Activated CD8-positive, alpha-beta memory T cell treated with anti-CD3 and anti-CD28 coated beads, Interleukin-2, amount 50 U/mL, for 48 hours (primary cell): ENCODE results near the gene ZNF474.
"Not testable (repeated sequence)": the region's sequence is repeated elsewhere in the genome, so short reads cannot be mapped to it uniquely, and the experiment has no call there.

Experiments
- DNase-seq: peaks from one replicate; pipeline ENCODE4 v3.0.0-alpha.2; 2020

The ZNF474 gene

DNA sequence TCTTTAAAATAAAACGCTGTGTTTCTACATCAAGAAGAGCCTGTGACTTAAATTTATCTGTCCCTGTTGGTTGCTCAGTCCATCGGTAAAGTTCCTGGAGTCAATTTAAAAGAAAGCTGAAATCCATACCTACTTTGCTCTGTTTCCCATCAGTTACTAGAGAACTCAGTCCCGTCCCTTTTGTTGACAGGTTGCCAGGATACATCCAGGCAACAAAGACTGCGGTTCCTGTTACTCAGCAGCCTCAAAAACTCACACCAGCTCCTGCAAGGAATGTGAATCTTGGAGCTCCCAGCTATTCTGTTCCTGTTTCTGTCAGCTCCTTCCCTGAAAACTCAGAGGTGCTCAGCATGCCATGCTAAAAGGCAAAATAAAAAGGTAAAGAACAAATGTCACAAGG is at the start of gene ZNF474:
ZNF474 (plus strand) TSS at position 241 of the 400 bp plus-strand sequence. CDS start 22,445 bp downstream, outside the sequence.
- no peak for DNase-seq

DNA sequence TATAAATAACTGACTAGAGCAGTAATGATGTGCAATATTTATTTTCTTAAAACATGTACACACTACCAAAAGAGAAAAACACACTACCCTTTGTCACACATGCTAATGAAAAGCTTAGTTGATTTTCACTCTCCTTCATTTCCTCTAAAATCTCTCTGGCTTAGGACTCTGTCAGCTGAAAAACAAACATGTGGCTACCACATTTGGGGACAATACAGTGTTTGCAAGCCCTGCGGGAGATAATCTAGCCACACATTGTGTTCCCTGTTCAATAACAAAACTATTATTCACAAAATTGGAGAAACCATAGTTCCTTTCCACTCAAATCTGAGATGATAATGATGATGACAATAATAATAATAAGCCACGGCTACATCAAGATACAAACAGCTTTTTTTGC is 47.8 kb upstream of the ZNF474 start:
- DNase-seq, result no peak

DNA sequence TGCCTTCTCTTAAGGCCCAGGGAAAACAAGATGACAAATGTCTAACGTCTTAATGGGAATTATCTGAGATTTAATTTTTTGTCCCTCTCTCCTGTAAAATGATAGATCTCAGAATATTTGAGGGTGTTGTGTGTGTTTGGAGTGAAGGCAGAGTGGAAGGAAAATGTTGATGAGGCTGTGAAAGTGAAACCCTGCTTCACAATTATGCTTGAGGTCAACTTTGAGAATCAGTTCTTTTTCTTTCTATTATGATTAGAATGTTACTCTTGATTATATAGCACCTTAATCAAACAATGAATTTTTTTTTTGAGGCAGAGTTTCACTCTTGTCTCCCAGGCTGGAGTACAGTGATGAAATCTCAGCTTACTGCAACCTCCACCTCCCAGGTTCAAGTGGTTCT is 45.8 kb upstream of the ZNF474 start:
- no peak for DNase-seq

DNA sequence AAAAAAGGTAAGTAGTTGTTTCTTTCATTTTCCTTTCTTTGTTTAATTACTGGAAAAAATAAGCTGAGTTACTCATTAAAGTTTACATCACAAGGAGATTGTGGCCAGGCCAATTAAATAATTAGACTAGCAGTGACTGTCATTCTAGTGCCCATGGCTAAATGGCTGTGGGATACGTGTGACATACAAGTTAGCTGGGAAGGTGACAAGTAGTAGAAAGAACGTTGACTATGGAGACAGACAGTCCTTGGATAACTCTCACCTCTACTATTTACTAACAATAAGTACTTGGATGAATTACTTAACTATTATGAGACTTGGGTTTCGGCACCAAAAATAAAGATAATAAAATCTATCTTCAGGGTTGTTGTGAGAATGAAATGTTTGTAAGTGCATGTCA is 44.3 kb upstream of the ZNF474 start:
- DNase-seq, result no peak

DNA sequence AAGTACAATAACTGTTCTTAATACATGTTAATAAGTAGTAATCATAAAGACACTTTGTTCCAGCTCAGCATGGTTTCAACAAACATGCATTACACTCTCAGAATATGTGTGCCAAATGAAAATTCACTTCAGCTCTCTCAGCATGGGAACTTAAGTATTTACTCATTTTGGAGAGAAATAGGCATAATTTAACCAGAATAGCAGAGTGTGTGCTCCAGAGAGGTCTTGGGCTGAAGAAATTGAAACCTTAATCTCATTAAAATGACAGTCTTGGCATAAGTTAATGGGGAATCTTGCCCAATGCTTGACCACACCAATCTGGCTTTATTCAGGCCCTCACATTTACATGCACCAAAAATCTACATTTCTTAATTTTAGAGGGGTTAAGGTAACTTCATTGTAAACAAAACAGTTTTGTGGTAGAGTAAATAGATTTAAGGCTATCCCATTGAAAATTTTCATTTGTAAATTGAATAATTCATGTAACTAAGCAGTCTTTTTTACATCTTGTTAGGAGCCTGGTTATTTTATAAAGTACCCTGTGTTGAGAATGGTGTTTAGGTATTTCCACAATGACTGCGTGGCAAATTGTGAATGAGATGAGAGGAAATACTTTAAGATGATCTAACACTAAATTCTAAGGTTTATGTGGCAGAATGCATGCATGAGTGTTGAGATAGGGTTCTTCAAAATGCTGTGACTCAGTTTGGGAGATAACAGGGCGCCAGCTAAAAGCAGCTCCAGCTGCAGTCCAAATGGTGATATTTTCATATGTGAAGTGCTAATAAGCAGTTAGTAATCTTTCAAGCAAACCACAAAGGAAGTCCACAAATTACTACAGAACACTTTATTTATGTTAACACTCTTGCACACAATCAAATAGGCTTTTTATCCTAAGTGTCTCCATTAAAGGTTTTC is 40.0 kb upstream of the ZNF474 start:
- DNase-seq, result no peak

DNA sequence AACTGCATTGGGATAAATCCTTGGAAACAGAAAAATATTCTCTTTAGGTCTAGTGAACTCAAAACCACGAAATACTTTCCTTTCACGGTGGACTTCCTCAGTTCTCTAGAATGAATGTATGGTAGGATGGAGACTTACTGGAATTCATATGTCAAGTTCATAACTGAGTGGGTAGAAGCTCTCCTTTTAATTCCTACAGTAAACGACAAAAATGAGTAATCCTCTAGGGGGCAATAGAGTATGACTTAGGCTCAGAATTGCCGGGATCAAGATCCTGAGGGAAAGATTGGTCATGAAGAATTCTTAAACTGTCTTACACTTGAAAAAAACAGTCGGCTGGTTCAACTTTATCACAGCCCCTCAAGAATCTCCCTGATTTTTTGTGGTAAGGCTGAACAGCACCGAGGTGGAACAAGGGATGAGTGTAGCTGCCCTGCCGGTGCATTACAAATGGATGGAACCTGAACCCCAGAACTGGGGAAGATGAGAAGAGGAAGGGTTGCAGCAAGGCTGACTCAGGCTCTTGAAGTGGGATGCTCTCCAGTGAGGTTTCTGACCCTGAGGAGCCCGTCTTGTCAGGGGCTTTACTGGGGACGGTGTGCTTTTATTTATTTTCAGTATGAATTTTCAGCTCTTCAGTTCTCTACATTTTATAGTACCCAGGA is 37.3 kb upstream of the ZNF474 start:
- DNase-seq, result no peak

DNA sequence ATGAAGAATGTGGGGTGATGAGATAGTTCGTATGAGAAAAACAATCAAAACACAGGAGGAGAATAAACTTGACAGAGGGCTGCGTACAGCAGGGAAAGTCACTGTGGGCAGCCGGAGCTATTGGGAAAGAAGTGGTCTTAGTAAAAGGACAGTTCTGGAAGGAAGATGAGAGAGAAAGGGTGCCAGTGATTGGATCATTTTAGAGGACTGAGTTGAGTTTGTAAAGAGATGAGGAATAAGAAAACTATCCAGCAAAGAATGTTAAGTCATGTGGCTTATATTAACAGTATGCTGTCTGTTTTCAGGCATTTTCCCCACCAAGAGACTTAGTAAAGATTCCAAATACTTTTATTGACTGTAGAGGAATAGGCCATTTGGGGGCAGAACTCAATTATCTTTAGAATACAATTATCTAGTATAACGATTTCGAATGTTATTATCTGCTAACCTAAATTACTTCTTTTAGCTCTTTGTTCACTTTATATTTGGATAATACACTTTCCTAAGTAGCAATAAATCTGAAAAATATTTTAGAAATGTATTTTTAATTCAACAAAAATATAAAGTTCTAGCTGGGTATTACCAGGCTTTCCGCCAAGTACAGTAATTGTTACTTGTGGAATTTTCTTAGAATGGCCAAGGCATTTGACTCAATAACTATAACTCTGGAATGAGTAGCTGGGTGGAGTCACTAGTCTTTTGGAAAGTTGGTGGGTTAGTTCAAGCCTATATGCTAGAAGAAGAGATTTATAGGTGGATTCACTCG is 35.7 kb upstream of the ZNF474 start:
- DNase-seq, result no peak

DNA sequence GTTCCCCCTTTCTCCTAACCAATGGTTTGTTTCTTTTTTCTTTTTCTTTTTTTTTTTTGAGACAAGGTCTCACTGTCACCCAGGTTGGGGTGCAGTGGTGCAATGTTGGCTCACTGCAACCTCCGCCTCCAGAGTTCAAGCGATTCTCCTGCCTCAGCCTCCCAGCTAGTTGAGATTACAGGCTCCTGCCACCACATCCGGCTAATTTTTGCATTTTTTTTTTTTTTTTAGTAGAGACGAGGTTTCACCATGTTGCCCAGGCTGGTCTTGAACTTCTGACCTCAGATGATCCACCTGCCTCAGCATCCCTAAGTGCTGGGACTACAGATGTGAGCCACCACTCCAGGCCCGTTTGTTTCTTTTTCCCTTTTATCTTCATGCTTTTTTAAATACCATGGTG is 35.1 kb upstream of the ZNF474 start:
- DNase-seq, result not testable (repeated sequence)

DNA sequence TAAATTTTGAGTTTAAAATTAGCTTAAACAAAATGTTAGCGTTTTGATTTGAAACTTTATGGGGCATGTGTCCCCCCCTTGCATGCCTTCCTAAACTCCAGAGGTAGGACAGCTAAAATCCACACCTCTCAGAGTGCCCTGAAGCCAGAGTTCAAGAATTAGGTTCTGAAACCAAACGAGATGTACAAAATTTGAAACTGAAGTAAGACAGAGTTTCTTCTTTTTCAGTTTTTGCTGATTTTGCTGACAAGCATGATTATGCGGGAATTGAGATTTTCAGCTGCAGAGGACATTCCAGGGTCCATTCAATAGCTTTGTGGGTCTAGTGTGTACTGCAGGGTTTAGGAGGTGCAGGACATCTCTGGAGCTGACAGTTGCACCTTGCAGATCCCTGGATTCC is 34.2 kb upstream of the ZNF474 start:
- DNase-seq, result no peak

DNA sequence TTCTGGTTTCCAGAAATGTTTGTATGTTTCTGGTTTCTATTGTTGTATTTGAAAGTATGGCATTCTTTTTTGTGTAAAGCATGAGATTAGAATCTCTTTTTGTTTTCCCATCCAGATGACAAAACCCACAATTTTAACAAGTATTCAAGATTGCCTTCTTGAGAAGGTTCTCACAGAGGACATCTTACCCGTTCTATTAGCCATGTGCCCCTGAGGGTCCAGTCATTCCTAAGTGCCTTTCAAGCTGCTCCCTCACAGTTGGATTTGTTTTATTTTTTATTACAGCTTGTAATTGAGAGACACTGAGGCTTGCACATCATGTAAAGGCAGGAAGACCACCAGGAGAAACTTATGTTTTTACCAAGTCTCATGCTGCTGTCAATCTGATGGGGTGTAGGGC is 32.0 kb upstream of the ZNF474 start:
- DNase-seq, result no peak

DNA sequence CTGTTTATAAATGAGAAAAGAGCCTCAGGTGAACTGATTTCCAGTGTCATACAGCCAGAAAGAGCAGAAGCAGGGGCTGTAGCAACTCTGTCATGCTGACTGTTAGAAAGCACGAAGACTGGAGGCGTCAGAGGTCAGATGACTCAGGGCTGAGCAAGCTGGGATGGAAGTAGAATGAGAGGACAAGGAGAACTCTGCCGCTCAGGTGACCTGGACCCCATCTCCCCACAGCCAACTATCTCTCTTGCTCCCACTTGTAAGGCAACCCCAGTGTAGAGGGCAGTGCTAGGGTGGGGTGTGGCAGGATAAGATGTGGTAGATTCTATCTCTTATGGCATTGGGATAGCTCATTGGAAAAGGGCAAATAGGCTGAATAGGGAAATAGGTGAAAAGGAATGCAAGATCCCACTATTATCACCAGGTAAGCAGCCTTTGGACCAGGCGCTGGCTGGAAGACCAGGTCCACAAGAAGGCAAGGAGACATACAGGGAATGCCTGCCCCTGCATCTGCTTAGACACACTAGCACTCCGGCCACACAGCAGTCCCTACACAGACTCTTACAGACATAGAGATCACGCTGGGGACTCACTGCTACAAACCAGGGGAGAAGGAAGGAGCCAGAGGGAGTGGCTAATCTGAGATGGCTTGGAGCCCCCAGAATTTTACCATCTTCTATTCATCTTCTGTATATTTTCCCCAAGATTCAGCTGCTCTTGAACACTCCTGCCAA is 30.1 kb upstream of the ZNF474 start:
- no peak for DNase-seq

DNA sequence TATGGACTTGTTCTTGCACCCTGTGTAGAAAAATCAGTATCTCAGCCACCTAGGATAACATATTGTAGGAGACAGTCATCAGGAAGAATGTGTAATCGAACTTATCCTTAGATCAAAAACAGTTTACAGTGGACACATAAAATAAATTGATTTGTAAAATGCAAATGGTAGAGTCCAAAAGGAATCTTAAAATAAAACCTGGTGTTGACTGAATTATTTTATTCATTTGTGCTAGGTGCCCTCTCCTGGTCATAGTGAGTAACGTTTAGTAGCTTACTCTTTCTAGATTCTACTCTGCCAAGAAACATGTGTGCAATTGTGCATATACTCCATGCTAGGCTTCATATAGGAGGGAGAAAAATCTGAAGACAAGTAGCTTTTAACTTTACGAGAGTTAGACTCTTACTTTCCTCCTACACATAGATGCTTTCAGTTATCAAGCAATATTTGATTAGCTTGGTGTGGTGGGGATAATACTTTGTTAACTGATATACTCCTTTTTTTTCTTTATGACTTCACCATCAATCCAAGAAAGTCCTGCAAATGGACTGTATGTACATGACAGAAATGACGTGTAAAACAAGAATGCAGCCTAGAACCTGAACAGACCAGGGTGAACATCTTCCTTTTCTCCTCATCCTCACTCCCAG is 27.6 kb upstream of the ZNF474 start:
- no peak for DNase-seq

DNA sequence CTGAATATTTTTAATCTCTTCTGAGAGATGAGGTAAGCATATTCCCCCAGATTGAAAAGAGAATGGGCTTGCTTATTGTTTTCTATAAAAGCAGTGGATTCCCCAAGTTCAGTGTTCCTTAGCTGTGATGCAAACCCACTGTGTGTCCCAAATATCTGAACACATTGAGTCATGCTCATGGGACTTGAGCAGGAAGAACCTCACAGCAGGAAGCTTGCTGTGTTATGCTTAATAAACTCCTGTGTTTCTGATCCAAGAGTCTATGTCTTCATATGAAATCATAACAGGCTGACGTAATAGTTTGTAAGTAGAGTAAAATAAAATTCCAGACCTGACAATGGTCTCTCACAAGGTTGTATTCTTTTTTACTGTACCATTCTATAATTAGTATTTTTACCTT is 26.5 kb upstream of the ZNF474 start:
- DNase-seq, result no peak

DNA sequence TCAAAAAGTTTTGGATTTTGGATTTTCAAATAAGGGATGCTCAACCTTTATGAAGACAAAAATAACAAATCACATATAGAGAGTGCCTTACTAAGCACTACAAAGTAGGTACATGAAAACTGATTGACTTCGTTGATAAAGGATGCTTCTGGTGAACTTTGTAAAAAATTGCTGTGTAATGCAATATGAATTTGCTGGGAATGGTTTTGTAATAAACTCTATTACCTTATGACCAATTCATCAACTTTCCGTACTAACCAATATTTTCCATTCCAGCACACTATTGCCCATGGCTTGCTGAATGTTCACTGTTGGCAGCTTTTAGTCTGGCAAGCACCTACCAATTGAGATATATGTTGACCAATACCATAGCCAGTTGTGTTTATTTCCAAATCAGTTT is 23.4 kb upstream of the ZNF474 start:
- no peak for DNase-seq

DNA sequence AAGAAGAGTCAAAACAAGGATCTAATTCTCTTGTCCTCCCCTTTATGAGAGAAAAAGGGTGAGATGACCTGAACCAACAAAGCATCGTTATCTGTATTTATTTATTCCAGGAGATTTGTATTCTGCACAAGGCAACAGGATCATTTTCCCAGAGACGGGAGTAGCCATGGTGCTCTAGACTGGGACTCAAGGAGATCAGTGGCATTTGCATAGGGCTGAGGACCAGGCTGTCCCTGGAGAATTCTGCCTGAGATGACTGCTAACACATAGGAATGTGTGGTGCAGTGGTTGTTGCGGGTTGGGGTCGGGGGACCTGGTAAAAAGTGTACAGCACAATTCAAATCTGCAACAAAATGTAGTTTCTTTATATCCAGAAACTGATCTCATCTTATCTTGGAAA is 22.3 kb upstream of the ZNF474 start:
- no peak for DNase-seq

DNA sequence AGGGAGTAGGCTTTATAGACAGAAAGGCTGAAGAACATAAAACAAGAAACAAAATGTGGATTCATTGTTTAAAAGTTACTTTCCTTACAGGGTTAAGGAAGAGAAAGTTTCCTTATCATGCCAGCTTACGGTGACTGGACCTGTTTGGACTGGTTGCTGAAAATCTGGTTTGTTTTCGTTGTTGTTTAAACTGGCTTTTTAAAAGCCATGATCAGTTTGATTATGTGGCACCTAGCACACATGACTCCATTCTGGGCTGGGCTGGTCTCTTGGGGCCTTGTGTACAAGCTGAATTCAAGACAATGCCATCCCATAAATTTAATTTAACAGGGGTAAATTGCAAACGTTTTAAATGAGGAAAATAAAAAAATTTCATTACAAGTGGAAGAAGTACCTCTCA is 18.4 kb upstream of the ZNF474 start:
- no peak for DNase-seq

DNA sequence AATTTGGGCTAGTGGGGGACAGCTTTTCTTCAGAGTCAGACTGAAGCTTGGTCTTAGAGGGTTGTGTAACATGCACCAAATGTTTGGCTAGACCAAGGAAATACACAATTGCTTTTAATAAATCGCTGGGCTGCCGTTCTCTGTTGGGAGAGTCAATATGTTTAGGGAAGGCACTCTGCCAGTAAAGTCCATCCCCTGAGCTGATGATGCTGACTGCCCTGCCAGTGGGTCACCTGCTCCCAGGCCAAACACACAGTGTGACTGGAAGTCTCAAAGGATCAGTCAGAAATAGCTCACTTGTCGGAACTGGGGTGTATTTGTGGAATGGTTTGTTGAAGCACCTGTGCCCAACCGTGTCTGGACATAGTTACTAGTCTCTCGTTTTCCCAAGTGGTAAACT is 17.9 kb upstream of the ZNF474 start:
- DNase-seq, result no peak

DNA sequence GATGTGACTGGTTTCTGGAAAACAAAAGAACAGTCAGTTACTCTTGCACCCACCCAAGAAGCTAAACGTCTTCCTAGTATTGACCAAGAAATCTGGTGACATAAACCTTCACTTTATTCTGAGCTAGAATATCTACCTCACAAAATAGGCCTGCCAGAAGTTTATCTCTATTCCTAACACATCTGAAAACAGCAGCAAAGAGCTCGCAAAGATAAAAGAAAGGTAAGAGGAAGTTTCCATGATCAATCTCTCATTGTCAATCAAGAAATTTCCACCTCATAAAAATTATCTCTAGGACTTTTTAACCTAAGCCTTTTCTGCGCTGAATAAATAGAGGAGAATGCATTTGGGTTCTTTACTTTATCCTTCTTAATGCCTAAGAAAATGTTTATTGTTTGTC is 17.3 kb upstream of the ZNF474 start:
- no peak for DNase-seq

DNA sequence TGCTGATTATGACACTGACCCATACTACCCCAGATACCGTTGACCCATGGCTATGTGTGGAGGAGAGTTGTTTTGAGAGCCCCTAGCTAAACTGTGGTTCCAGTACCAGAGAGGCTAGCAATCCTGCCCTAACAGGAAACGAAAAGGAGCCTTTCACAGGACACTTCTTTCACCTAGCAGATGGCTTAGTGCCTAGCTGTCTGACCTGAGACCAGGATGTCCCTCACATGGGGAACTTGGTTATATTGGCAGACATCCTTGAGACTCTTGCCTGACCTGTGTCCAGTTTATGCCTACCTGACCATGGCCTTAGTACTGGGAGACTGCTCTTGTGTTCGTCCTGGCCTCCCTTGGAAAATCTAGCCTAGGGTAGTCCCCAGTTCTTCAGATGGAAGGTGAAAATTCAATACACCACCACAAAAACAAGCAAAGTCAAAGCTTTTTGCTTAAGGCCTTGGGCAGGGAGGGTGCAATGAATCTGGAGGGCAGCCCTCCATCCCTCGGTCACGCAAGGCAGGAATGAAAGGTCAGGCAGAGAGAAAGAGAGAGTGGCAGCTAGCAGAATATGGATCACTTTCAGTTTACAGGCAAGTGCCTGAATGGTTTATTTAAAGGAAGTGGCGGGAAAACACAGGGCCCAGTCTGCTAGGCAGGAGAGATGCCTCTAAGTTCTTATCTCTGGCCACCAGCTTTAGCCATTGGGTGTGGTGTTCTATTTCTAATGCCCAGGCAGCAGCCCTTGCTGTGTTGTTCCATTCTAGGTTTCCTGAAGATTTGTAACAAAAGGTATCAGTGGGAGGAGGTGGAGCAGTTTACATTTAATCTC is 16.4 kb upstream of the ZNF474 start:
- DNase-seq, result no peak

DNA sequence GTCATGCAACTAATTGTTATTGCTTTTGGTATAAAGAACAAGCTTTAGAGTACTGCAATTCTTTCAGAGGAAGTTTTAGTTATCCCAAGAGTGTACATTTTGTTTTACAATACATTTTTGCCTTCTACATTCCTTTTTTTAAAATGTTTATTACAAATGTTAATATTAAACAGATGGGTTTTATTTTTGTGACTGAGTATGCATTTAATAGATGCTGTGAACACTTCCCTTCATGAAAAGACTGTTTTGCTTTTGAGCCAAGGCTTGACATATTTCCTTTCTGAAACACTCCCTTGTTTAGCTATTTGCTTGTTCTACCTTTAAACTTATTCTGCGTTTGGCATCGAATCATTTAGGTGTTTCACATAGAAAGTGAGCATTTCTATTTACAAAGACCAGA is 14.8 kb upstream of the ZNF474 start:
- DNase-seq, result no peak

DNA sequence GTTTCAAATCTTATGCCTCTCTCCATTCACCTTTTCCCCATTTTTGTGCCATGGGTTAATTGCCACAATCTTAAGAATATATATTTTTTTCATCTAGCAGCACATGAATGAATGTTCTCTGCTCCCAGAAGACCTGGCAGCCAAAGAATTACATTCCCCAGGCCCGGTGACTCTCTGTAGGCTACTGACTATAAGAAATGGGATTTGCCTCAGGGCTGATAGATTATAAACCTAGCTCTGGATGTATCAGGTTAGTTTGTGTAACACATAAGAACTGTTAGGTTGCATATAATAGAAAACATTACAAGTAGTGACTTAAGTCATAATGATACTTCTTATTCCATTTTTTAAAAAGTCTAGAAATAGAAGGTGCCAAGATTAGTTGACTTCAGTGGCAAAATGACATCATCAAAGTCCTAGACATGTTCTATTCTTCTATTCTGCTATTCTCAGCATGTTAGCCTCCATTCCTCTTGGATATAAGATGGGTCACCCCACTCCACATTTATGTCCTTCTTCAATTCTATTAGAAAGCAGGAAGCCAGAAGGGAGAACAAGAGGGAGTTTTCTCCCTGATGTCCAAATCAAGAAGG is 10.9 kb upstream of the ZNF474 start:
- no peak for DNase-seq
